OCI-LY3 (cell line): ENCODE data around the gene GPT2.
A peak's percentile ranks its signal among the peaks of the same experiment; 100 is the strongest.

Experiments
- EZH2phosphoT487 ChIP-seq: fragments of 200-600 bp; shearing (Covaris generic); IDR thresholded peaks from 2 replicates; pipeline ENCODE4 v1.6.1; 2018; ENCODE audit warnings: antibody characterized with exemption, mixed run types, low read depth
- TF ChIP-seq, protein P1 (sequence below): fragments of 200-600, 300-600 bp; sonication (generic); IDR thresholded peaks from 2 replicates; pipeline ENCODE4 v1.5.1; 2014; ENCODE audit warnings: antibody characterized with exemption, low read length, low read depth

DNA sequence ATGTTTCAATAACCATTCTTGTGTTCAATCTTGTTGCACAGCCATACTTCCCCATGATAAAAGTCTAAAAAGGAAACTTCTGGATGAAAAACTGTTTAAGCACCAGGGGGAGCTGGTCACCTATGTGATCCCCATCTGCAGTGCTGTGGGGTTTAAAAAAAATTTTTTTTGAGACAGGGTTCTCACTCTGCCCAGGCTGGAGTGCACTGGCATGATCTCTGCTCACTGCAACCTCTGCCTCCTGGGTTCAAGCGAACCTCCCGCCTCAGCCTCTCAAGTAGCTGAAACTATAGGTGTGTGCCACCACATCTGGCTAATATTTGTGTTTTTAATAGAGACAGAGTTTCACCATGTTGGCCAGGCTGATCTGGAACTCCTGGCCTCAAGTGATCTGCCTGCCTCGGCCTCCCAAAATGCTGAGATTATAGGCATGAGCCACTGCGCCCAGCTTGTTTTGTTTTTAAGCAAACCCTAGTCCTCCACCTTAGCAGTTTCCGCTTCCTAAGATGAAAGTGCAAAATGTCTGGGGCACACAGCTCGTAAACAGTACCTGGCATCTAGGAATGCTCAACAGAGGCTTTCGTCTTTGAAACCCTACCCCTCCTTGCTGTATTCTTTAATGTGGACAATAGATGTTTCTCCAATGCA lies 63.9 kb downstream of the GPT2 start:
- TF ChIP-seq, protein P1, sequence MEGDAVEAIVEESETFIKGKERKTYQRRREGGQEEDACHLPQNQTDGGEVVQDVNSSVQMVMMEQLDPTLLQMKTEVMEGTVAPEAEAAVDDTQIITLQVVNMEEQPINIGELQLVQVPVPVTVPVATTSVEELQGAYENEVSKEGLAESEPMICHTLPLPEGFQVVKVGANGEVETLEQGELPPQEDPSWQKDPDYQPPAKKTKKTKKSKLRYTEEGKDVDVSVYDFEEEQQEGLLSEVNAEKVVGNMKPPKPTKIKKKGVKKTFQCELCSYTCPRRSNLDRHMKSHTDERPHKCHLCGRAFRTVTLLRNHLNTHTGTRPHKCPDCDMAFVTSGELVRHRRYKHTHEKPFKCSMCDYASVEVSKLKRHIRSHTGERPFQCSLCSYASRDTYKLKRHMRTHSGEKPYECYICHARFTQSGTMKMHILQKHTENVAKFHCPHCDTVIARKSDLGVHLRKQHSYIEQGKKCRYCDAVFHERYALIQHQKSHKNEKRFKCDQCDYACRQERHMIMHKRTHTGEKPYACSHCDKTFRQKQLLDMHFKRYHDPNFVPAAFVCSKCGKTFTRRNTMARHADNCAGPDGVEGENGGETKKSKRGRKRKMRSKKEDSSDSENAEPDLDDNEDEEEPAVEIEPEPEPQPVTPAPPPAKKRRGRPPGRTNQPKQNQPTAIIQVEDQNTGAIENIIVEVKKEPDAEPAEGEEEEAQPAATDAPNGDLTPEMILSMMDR = peak; percentile 81
- no peak for TF ChIP-seq EZH2phosphoT487
